ENCODE data around the gene C1QTNF6.

Gene C1QTNF6

GRCh38 chr22:37162221-37163095 lies 25.6 kb downstream of the C1QTNF6 start:
- Histone ChIP-seq H3K27me3 (replicated peaks) (no peaks in the 10 kb centered on the region), H3K36me3 (replicated peaks) (no peaks in the 10 kb centered on the region), H3K4me3 (ENCODE audit: low read depth, low read length) (no peak overlapping the region), H3K27ac (no peak overlapping the region)
- no peak for TF ChIP-seq CTCF (IDR thresholded peaks at IDR 0.05; ENCODE audit: low read depth, low read length, missing control alignments)
- in situ Hi-C loops (cut with HindIII; ENCODE audit: low pct_ligation_motif_present, low sequenced_read_pairs), result no loop called here
- no peak for DNase-seq

GRCh38 chr22:37161443-37161842 lies 26.6 kb downstream of the C1QTNF6 start:
- H3K27ac ChIP-seq, result no peak overlapping the region
- H3K36me3 ChIP-seq (replicated peaks), result no peaks in the 10 kb centered on the region
- no peak for TF ChIP-seq CTCF (IDR thresholded peaks at IDR 0.05; ENCODE audit: low read depth, low read length, missing control alignments)
- H3K27me3 ChIP-seq (replicated peaks), result no peaks in the 10 kb centered on the region
- in situ Hi-C loops (cut with HindIII; ENCODE audit: low pct_ligation_motif_present, low sequenced_read_pairs), result no loop called here
- DNase-seq, result no peak
- H3K4me3 ChIP-seq (ENCODE audit: low read depth, low read length), result no peak overlapping the region

- no peaks in the 10 kb centered on the region for H3K27me3 ChIP-seq (replicated peaks)
- no peak overlapping the region for H3K4me3 ChIP-seq (ENCODE audit: low read depth, low read length)
- H3K36me3 ChIP-seq (replicated peaks), result no peaks in the 10 kb centered on the region
- no peak for DNase-seq
- TF ChIP-seq CTCF (IDR thresholded peaks at IDR 0.05; ENCODE audit: low read depth, low read length, missing control alignments), result no peak
- in situ Hi-C loops (cut with HindIII; ENCODE audit: low pct_ligation_motif_present, low sequenced_read_pairs), result no loop called here
- H3K27ac ChIP-seq, result no peak overlapping the region
These were observed 28.0 kb downstream of the C1QTNF6 start for GRCh38 chr22:37160027-37160426.

GRCh38 chr22:37158963-37159290 lies 29.1 kb downstream of the C1QTNF6 start:
- Histone ChIP-seq H3K27me3 (replicated peaks) (no peaks in the 10 kb centered on the region), H3K36me3 (replicated peaks) (no peaks in the 10 kb centered on the region), H3K4me3 (ENCODE audit: low read depth, low read length) (no peak overlapping the region), H3K27ac (no peak overlapping the region)
- no peak for DNase-seq
- in situ Hi-C loops (cut with HindIII; ENCODE audit: low pct_ligation_motif_present, low sequenced_read_pairs), result no loop called here
- no peak for TF ChIP-seq CTCF (IDR thresholded peaks at IDR 0.05; ENCODE audit: low read depth, low read length, missing control alignments)

GRCh38 chr22:37157516-37158285 lies 30.3 kb downstream of the C1QTNF6 start:
- in situ Hi-C loops (cut with HindIII; ENCODE audit: low pct_ligation_motif_present, low sequenced_read_pairs), result no loop called here
- no peak overlapping the region for H3K27ac ChIP-seq
- H3K36me3 ChIP-seq (replicated peaks), result no peaks in the 10 kb centered on the region
- no peak overlapping the region for H3K4me3 ChIP-seq (ENCODE audit: low read depth, low read length)
- TF ChIP-seq CTCF (IDR thresholded peaks at IDR 0.05; ENCODE audit: low read depth, low read length, missing control alignments), result no peak
- no peaks in the 10 kb centered on the region for H3K27me3 ChIP-seq (replicated peaks)
- no peak for DNase-seq

Measured in brain microvascular endothelial cell (primary cell).